ENCODE data around the gene CAV3. TPM values are rescaled to one million over a fixed set of nuclear protein-coding genes. Genes with fewer than 3 reads are reported as not detected.

Gene CAV3
- total RNA-seq, 4 donors from 2014 or later: 12.0 to 19.7 (median 14.3) TPM

DNA sequence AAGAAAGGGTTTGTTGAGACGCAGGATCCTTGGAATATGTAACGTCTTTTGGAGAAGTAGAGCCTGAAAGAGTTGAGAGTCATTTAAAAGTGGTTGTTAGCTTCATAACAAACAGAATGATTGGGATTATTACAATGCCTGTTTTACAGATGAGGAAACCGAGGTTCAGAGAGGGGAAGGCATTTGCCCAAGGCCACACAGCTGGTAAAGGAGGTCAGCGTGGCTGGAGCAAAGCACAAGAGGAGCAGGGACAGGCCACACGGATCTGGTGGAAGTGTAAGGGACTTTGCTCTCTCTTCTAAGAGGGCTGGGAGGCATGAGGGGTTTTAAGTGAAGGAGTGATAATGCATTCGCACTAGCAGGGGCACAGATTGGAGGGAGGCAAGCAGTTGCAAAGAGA lies 42.0 kb downstream of the CAV3 start:
- intact Hi-C loops (cut with DNase I; ENCODE audit: low total_unique reads) (no loop called here), in situ Hi-C loops (cut with MboI; ENCODE audit: low sequenced_read_pairs in 4 of 4) (loop anchor here in 1 of 4 donors (10.0 kb wide), 1 partner anchor 111 kb away; no protein-coding TSS in a partner anchor)
- Histone ChIP-seq H3K9me3 (no peaks in the 10 kb centered on the region), H3K4me3 (no peak overlapping the region), H3K27ac (no peak overlapping the region), H3K4me1 (no peaks in the 10 kb centered on the region), H3K36me3 (no peaks in the 10 kb centered on the region), H3K27me3 (peaks cover 0 to 4% (median 0%) of the 10 kb centered on the region in 3 donors)
- TF ChIP-seq CTCF (IDR thresholded peaks at IDR 0.05 in 4 of 5, conservative IDR thresholded peaks at IDR 0.05 in 1 of 5): no peak
- no peak for TF ChIP-seq POLR2A (IDR thresholded peaks at IDR 0.05)
- DNase-seq: no peak
- ATAC-seq: no peak

DNA sequence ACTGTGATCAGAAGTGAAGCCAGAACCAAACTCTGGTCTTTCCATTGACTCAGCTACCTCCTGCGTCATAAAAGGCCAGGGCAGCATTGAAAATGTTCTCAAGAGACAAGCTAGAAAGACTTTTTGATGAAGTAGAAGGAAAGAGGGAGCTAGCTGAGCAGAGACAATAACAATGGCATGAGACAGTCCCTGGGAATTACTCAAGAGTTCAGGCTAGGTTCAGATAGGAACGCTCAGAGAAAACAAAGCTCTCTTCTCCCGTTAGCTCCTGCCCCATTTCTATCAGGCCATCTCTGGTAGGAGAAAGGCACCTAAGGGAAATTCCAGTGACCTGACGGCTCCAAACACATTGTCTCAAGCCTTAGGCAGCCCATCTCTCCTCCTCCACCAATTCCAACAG lies 42.8 kb downstream of the CAV3 start:
- TF ChIP-seq CTCF (IDR thresholded peaks at IDR 0.05 in 4 of 5, conservative IDR thresholded peaks at IDR 0.05 in 1 of 5) (no peak), POLR2A (IDR thresholded peaks at IDR 0.05) (no peak)
- in situ Hi-C loops (cut with MboI; ENCODE audit: low sequenced_read_pairs in 4 of 4): loop anchor here in 1 of 4 donors (10.0 kb wide), 1 partner anchor 112 kb away; no protein-coding TSS in a partner anchor
- Histone ChIP-seq H3K4me1 (no peaks in the 10 kb centered on the region), H3K27ac (no peak overlapping the region), H3K9me3 (no peaks in the 10 kb centered on the region), H3K27me3 (peaks cover 0 to 3% (median 0%) of the 10 kb centered on the region in 3 donors), H3K4me3 (no peak overlapping the region), H3K36me3 (no peaks in the 10 kb centered on the region)
- intact Hi-C loops (cut with DNase I; ENCODE audit: low total_unique reads): no loop called here
- ATAC-seq (no peak), DNase-seq (no peak)

GRCh38 chr3:8777201-8777977 lies 43.8 kb downstream of the CAV3 start:
- DNase-seq: no peak
- H3K9me3 ChIP-seq: no peaks in the 10 kb centered on the region
- TF ChIP-seq CTCF (IDR thresholded peaks at IDR 0.05 in 4 of 5, conservative IDR thresholded peaks at IDR 0.05 in 1 of 5): no peak
- no peak for TF ChIP-seq POLR2A (IDR thresholded peaks at IDR 0.05)
- ATAC-seq: no peak
- H3K27ac ChIP-seq: no peak overlapping the region
- no peaks in the 10 kb centered on the region for H3K4me1 ChIP-seq
- no peaks in the 10 kb centered on the region for H3K36me3 ChIP-seq
- in situ Hi-C loops (cut with MboI; ENCODE audit: low sequenced_read_pairs in 4 of 4) (loop anchor here in 1 of 4 donors (10.0 kb wide), 1 partner anchor 113 kb away; no protein-coding TSS in a partner anchor), intact Hi-C loops (cut with DNase I; ENCODE audit: low total_unique reads) (no loop called here)
- H3K27me3 ChIP-seq: peaks cover 0 to 3% (median 0%) of the 10 kb centered on the region in 3 donors
- H3K4me3 ChIP-seq: no peak overlapping the region

DNA sequence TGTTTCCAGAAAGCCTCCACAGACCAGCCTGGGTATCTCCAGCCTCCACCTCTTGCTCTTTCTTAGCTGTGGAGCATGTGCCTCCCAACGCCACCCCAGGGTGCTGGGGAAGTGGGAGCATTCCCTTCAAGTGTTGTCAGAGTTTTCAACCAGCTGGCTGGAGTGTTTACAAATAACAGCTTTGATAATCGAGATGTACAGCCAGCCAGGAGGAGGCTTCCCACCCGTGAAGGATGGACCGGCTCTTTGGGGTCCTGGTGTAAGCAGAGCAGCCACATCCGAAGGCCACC lies 44.3 kb downstream of the CAV3 start:
- DNase-seq: no peak
- Histone ChIP-seq H3K4me1 (no peaks in the 10 kb centered on the region), H3K9me3 (no peaks in the 10 kb centered on the region), H3K27me3 (peaks cover 0 to 3% (median 0%) of the 10 kb centered on the region in 3 donors), H3K36me3 (no peaks in the 10 kb centered on the region), H3K4me3 (no peak overlapping the region), H3K27ac (no peak overlapping the region)
- in situ Hi-C loops (cut with MboI; ENCODE audit: low sequenced_read_pairs in 4 of 4) (loop anchor here in 1 of 4 donors (10.0 kb wide), 1 partner anchor 113 kb away; no protein-coding TSS in a partner anchor), intact Hi-C loops (cut with DNase I; ENCODE audit: low total_unique reads) (no loop called here)
- no peak for ATAC-seq
- no peak for TF ChIP-seq POLR2A (IDR thresholded peaks at IDR 0.05)
- no peak for TF ChIP-seq CTCF (IDR thresholded peaks at IDR 0.05 in 4 of 5, conservative IDR thresholded peaks at IDR 0.05 in 1 of 5)
